GM12878 (cell line): ENCODE measurements around the gene P3H3. TPM values are rescaled to one million over a fixed set of nuclear protein-coding genes. Genes with fewer than 3 reads are reported as not detected.

ENCODE experiments used
- ATAC-seq: fragments of 200-7000 bp; cut with Tn5 transposase; 3 replicates; pipeline ENCODE4 v1.9.1; 2020; ENCODE audit warnings: mild to moderate bottlenecking, moderate library complexity
- BruUV-seq: library from RNA; stranded (reverse); fragments of 400-500 nt; replicated peaks from 2 replicates; lab custom pipeline; 2021; lab: Mats Ljungman, UMichigan
- CTCF ChIA-PET: fragments of 300-600 bp; sonication (Branson Sonifier 250); formaldehyde crosslinking; extraction: SDS; loops from one replicate; lab custom pipeline; 2021; ENCODE audit warnings: inconsistent platforms; lab: Yijun Ruan, JAX
- POLR2A ChIA-PET: fragments of 350-600 bp; formaldehyde crosslinking; extraction: SDS; loops from one replicate; lab custom pipeline; 2021; ENCODE audit warnings: inconsistent platforms; lab: Charles Lee
- RAD21 ChIA-PET: fragments of 300-600 bp; sonication (Branson Sonifier 250); formaldehyde crosslinking; loops from one replicate; lab custom pipeline; 2023; ENCODE audit warnings: antibody characterized with exemption; ENCODE audit not compliant: unreplicated experiment; lab: Charles Lee
- SMC1A ChIA-PET: fragments of 300-600 bp; sonication (Branson Sonifier 250); formaldehyde crosslinking; loops from one replicate; lab custom pipeline; 2023; ENCODE audit not compliant: unreplicated experiment, uncharacterized antibody; lab: Charles Lee
- DNase-seq: peaks from one replicate; pipeline ENCODE4 v3.0.0-alpha.2; 2011; ENCODE audit warnings: low read depth, low spot score
- FAIRE-seq: peaks from 3 replicates; lab custom pipeline; 2011; peaks lifted over from hg19 to GRCh38; lab: Jason Lieb, UNC
- H2AFZ ChIP-seq: 2 replicates; pipeline ENCODE4 v1.6.0; 2011; ENCODE audit warnings: low read depth, low read length, control low read depth; ENCODE audit not compliant: control insufficient read depth
- H3K27ac ChIP-seq: 2 replicates; pipeline ENCODE4 v1.5.1; 2011; ENCODE audit warnings: control low read depth; ENCODE audit not compliant: control insufficient read depth, insufficient read depth
- H3K27me3 ChIP-seq, 2 experiments: replicated peaks in 1 of 2; 2 replicates each; pipeline versions ENCODE4 v1.6.0 to v1.6.1; 2011; ENCODE audit warnings: low read length in 1 of 2; ENCODE audit not compliant: control insufficient read depth in 2 of 2, insufficient read depth in 2 of 2
- H3K36me3 ChIP-seq, 2 experiments: 2 replicates each; pipeline ENCODE4 v1.5.1; 2011; ENCODE audit warnings: low read length in 1 of 2; ENCODE audit not compliant: control insufficient read depth in 2 of 2, insufficient read depth in 2 of 2
- H3K4me1 ChIP-seq: 2 replicates; pipeline ENCODE4 v1.6.1; 2011; ENCODE audit warnings: mild to moderate bottlenecking, low read length, moderate library complexity, mixed read lengths; ENCODE audit not compliant: control insufficient read depth, insufficient read depth
- H3K4me2 ChIP-seq: 2 replicates; pipeline ENCODE4 v1.6.0; 2011; ENCODE audit warnings: control low read depth; ENCODE audit not compliant: control insufficient read depth, insufficient read depth
- H3K4me3 ChIP-seq: fragments of 200-600 bp; sonication (generic); 2 replicates; pipeline ENCODE4 v1.5.1; 2016
- H3K79me2 ChIP-seq: 2 replicates; pipeline ENCODE4 v1.6.0; 2011; ENCODE audit warnings: low read length; ENCODE audit not compliant: control insufficient read depth, insufficient read depth
- H3K9ac ChIP-seq: 2 replicates; pipeline ENCODE4 v1.8.0; 2011; ENCODE audit warnings: low read length, control low read depth, mixed read lengths; ENCODE audit not compliant: control insufficient read depth, insufficient read depth
- H3K9me3 ChIP-seq: replicated peaks from 3 replicates; pipeline ENCODE4 v1.5.1; 2011; ENCODE audit warnings: mild to moderate bottlenecking, low read length; ENCODE audit not compliant: control insufficient read depth, insufficient read depth
- H4K20me1 ChIP-seq: 2 replicates; pipeline ENCODE4 v1.6.0; 2011; ENCODE audit not compliant: control insufficient read depth, insufficient read depth
- SMAD5 ChIP-seq: IDR thresholded peaks from 2 replicates; pipeline ENCODE4 v1.6.1; 2016; ENCODE audit warnings: antibody characterized with exemption, low read depth
- SP1 ChIP-seq: IDR thresholded peaks from one replicate; pipeline ENCODE4 v1.6.1; 2011; ENCODE audit warnings: low read depth, low read length
- YY1 ChIP-seq: IDR thresholded peaks from 2 replicates; pipeline ENCODE4 v1.6.1; 2011; ENCODE audit warnings: low read depth, mild to moderate bottlenecking, low read length
- ZZZ3 ChIP-seq: IDR thresholded peaks from 2 replicates; pipeline ENCODE4 v1.6.1; 2011; ENCODE audit warnings: low read depth; ENCODE audit not compliant: control insufficient read depth, insufficient read length
- WGBS: methylation state at CpG from one replicate; pipeline ENCODE4 v1.1.6; 2016; ENCODE audit warnings: low lambda C conversion rate; ENCODE audit not compliant: insufficient replicate concordance, insufficient coverage; ENCODE audit errors: missing lambda C conversion rate; 5-methylcytosine and 5-hydroxymethylcytosine counted together
- in situ Hi-C: fragments of 300-500 bp; cut with MboI; formaldehyde crosslinking; loops from 9 replicates; pipeline ENCODE4 v1.14.3; 2018; ENCODE audit warnings: mixed read lengths
- intact Hi-C: fragments of 100-400 bp; cut with micrococcal nuclease; formaldehyde crosslinking; loops from one replicate; pipeline ENCODE4 v1.14.2; 2022; ENCODE audit not compliant: unreplicated experiment
- polyA plus RNA-seq, 11 experiments: library from polyadenylated mRNA; depleted of rRNA in 4 of 11; unstranded in 6 of 11; stranded (reverse) in 5 of 11; fragments of >200 nt; fragmentation: Nextera tagmentation in 4 of 11; fragmentation: Illumina TruSeq in 1 of 11; extraction: Ambion mirVana in 4 of 11; extraction: Trizol in 1 of 11; gene quantifications; 1 replicate in 1 of 11; 2 replicates in 10 of 11; pipeline versions ENCODE4 v1.2.1 to v1.2.3, GENCODE V29; 2011 to 2016; ENCODE audit warnings: inconsistent platforms in 2 of 11, missing spikeins in 2 of 11, low read depth in 1 of 11
- total RNA-seq, 4 experiments: library from RNA; depleted of rRNA in 3 of 4; stranded (reverse); fragments of >200 nt in 3 of 4; fragmentation: Illumina TruSeq in 1 of 4; extraction: Trizol in 1 of 4; gene quantifications; 2 replicates each; pipeline versions ENCODE4 v1.2.1 to v1.2.3, GENCODE V29; 2013 to 2021
- TF ChIP-seq, protein P1 (sequence below): IDR thresholded peaks from 2 replicates; pipeline ENCODE4 v1.6.1; 2011; ENCODE audit warnings: low read depth, low read length, improper control_type of control experiment, borderline replicate concordance

P3H3 gene
- total and polyA plus RNA-seq, 10 of the 15 experiments (the other 5 are each of a cell fraction or from before 2014, with no cell fraction given), result 0.03 to 0.21 (median 0.05) TPM; not detected in 7

DNA sequence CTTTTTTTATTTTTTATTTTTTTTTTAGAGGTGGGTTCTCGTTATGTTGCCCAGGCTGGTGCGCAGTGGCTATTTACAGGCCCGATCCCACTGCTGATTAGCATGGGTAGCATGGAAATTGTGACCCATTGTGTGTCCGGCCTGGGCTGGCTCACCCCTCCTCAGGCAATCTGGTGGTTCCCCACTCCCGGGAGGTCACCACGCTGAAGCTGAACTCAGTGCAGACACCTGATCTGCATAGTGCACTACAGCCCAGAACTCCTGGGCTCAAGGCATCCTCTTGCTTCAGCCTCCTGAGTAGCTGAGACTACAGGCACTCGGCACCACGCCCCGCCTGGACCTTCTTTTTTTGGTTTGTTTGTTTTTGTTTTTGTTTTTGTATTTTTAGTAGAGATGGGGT, 44.4 kb upstream of the P3H3 start:
- no peak overlapping the region for H3K4me3 ChIP-seq
- no peak overlapping the region for H3K9ac ChIP-seq
- no peak for FAIRE-seq
- ATAC-seq, result no peak
- H3K4me1 ChIP-seq, result peaks cover 7% of the 10 kb centered on the region; the same call in 1 of the 2 replicates
- ChIA-PET RAD21 (interaction anchor here (0.9 to 5.4 kb wide), 3 partner anchors 9 to 50 kb away, joined by 3 to 42 read pairs (median 4); partner anchors contain the start of gene MLF2), CTCF (interaction anchor here (0.7 to 2.8 kb wide), 7 partner anchors 12 to 86 kb away, joined by 3 to 17 read pairs (median 4); partner anchors contain the start of genes MLF2 and PTMS), SMC1A (interaction anchor here (1.1 to 2.3 kb wide), 3 partner anchors 8 to 30 kb away, joined by 4 to 7 read pairs (median 7); partner anchors contain the start of gene PTMS), POLR2A (interaction anchor here (1.4 kb wide), 1 partner anchor 9 kb away, joined by 12 read pairs; no protein-coding TSS in a partner anchor)
- in situ Hi-C loops (no loop called here), intact Hi-C loops (no loop called here)
- H2AFZ ChIP-seq, result no peak overlapping the region
- no peaks in the 10 kb centered on the region for H3K79me2 ChIP-seq
- DNase-seq, result no peak
- no TSS peak for BruUV-seq
- no peaks in the 10 kb centered on the region for H3K36me3 ChIP-seq
- H3K4me2 ChIP-seq, result no peak overlapping the region
- TF ChIP-seq, protein P1, sequence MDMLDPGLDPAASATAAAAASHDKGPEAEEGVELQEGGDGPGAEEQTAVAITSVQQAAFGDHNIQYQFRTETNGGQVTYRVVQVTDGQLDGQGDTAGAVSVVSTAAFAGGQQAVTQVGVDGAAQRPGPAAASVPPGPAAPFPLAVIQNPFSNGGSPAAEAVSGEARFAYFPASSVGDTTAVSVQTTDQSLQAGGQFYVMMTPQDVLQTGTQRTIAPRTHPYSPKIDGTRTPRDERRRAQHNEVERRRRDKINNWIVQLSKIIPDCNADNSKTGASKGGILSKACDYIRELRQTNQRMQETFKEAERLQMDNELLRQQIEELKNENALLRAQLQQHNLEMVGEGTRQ, result no peak
- TF ChIP-seq ZZZ3 (no peak), SP1 (no peak), SMAD5 (no peak), YY1 (no peak)
- H3K27me3 ChIP-seq, result no peaks in the 10 kb centered on the region
- 51% methylated on average over 9 of the region's 9 CpGs for WGBS
- H4K20me1 ChIP-seq, result no peaks in the 10 kb centered on the region
- H3K9me3 ChIP-seq, result no peaks in the 10 kb centered on the region
- H3K27ac ChIP-seq, result no peak overlapping the region
